Measurements from ENCODE around the gene SETBP1.

Gene SETBP1

DNA sequence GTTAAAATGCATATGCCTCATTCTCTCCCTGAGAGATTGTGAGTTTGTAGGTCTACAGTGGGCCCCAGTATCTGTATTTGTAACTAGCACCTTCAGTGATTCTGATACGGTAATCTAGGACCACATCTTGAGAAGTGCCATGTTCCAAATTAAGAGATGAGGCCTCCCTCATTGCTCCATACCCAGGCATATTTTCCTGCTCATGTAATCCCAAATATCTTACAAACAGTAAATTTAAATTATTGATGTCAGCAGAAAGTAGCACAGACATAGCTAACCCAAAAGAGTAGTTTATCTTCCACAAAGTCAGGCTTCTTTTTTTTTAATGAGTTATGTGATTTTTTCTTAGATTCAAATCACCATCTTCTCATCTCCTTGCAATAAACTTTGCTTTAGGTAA is 263.8 kb downstream of the SETBP1 start:
- no peak overlapping the region for H3K4me3 ChIP-seq (ENCODE audit: low read length)
- H3K9me3 ChIP-seq (ENCODE audit: control insufficient read depth, low read depth, low read length): no peaks in the 10 kb centered on the region
- H3K27ac ChIP-seq (ENCODE audit: low read length): no peak overlapping the region
- H3K27me3 ChIP-seq (ENCODE audit: control insufficient read depth, insufficient read depth, low read length): peaks cover 49% of the 10 kb centered on the region
- no peaks in the 10 kb centered on the region for H3K36me3 ChIP-seq (ENCODE audit: control insufficient read depth, low read depth, low read length)
- H3K4me1 ChIP-seq (ENCODE audit: control insufficient read depth, low read depth, low read length): peaks cover 28% of the 10 kb centered on the region
- no peak overlapping the region for H3K9ac ChIP-seq (ENCODE audit: low read length)

DNA sequence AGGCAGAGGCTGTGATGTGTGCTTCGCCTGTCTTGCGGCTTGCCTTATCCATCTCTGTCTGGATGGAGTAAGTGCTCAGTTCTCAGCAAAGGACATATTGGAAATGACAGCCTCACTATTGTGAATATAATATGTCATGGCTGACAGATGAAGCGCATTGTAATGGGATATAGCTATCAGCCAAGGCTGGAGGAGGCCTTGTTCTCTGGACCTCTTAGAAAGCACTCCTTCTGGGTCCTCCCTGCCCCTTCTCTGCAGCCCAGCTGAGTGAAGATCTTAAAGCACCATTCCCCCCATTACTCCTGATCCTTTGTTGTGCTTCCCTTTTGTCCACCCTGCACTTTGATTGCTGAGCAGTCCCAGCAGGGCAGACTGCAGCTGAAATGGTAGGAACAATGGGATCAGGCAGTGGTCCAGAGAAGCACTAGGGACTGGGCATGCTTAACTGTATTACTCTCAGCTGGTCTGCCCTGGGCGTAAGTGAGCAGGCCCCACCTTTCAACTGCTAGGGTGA is 265.3 kb downstream of the SETBP1 start:
- no peak overlapping the region for H3K9ac ChIP-seq (ENCODE audit: low read length)
- H3K27ac ChIP-seq (ENCODE audit: low read length): no peak overlapping the region
- no peak overlapping the region for H3K4me3 ChIP-seq (ENCODE audit: low read length)
- no peaks in the 10 kb centered on the region for H3K36me3 ChIP-seq (ENCODE audit: control insufficient read depth, low read depth, low read length)
- H3K4me1 ChIP-seq (ENCODE audit: control insufficient read depth, low read depth, low read length): peaks cover 28% of the 10 kb centered on the region
- H3K9me3 ChIP-seq (ENCODE audit: control insufficient read depth, low read depth, low read length): no peaks in the 10 kb centered on the region
- peaks cover 49% of the 10 kb centered on the region for H3K27me3 ChIP-seq (ENCODE audit: control insufficient read depth, insufficient read depth, low read length)

DNA sequence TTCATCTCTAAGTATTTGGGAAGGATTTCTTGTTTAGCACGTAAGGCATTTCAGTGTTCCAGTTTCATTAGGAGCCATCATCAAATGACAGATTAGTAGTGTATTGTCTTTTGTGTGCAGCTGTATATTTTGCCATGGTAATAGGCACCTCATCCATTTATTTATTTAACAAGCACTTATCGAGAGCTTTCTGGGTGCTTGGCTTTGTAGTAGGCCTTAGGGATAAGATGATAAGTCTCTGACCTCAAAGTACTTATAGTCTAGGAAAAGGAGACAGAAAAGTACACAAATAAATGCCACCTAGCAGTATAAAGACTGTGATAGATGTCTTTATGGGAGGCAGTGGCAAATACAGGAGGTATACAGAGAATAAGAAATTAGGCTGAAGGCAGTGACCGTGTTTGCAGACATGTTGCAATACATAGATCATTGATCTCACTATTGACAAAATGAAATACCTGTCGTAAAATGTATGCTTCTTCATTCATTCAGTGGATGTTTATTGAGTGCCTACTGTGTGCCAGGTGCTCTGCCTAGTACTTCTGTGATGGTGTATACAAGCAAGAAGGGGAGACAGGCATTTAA is 265.9 kb downstream of the SETBP1 start:
- H3K4me3 ChIP-seq (ENCODE audit: low read length): no peak overlapping the region
- no peak overlapping the region for H3K9ac ChIP-seq (ENCODE audit: low read length)
- peaks cover 28% of the 10 kb centered on the region for H3K4me1 ChIP-seq (ENCODE audit: control insufficient read depth, low read depth, low read length)
- H3K27ac ChIP-seq (ENCODE audit: low read length): no peak overlapping the region
- no peaks in the 10 kb centered on the region for H3K36me3 ChIP-seq (ENCODE audit: control insufficient read depth, low read depth, low read length)
- H3K27me3 ChIP-seq (ENCODE audit: control insufficient read depth, insufficient read depth, low read length): peaks cover 43% of the 10 kb centered on the region
- H3K9me3 ChIP-seq (ENCODE audit: control insufficient read depth, low read depth, low read length): no peaks in the 10 kb centered on the region

DNA sequence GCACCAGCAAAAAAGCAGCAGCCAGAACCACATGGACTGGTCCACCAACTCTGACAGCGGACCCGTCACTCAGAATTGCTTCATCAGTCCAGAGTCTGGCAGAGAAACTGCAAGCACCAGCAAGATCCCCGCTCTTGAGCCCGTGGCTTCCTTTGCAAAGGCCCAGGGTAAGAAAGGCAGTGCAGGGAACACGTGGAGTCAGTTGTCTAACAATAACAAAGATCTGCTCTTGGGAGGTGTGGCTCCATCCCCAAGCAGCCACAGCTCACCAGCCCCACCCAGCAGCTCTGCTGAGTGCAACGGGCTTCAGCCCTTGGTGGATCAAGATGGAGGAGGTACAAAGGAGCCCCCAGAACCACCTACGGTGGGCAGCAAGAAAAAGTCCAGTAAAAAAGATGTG is 269.3 kb downstream of the SETBP1 start:
- Histone ChIP-seq H3K9me3 (ENCODE audit: control insufficient read depth, low read depth, low read length) (no peaks in the 10 kb centered on the region), H3K27ac (ENCODE audit: low read length) (no peak overlapping the region), H3K4me1 (ENCODE audit: control insufficient read depth, low read depth, low read length) (peaks cover 13% of the 10 kb centered on the region), H3K36me3 (ENCODE audit: control insufficient read depth, low read depth, low read length) (no peaks in the 10 kb centered on the region), H3K9ac (ENCODE audit: low read length) (no peak overlapping the region), H3K4me3 (ENCODE audit: low read length) (no peak overlapping the region), H3K27me3 (ENCODE audit: control insufficient read depth, insufficient read depth, low read length) (peaks cover 10% of the 10 kb centered on the region)

DNA sequence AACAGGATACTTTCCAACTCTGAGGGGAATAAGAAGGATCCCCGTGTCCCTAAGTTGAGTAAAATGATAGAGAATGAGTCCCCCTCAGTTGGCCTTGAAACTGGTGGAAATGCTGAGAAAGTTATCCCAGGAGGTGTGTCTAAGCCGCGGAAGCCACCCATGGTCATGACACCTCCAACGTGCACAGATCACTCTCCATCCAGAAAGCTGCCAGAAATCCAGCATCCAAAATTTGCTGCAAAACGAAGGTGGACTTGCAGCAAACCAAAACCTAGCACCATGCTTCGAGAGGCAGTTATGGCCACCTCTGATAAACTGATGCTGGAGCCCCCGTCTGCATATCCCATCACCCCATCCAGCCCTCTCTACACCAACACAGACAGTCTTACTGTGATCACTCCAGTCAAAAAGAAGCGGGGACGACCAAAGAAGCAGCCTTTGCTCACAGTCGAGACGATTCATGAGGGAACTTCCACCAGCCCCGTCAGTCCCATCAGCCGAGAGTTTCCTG is 270.1 kb downstream of the SETBP1 start:
- peaks cover 7% of the 10 kb centered on the region for H3K4me1 ChIP-seq (ENCODE audit: control insufficient read depth, low read depth, low read length)
- no peak overlapping the region for H3K9ac ChIP-seq (ENCODE audit: low read length)
- peaks cover 2% of the 10 kb centered on the region for H3K27me3 ChIP-seq (ENCODE audit: control insufficient read depth, insufficient read depth, low read length)
- no peak overlapping the region for H3K27ac ChIP-seq (ENCODE audit: low read length)
- no peaks in the 10 kb centered on the region for H3K9me3 ChIP-seq (ENCODE audit: control insufficient read depth, low read depth, low read length)
- no peak overlapping the region for H3K4me3 ChIP-seq (ENCODE audit: low read length)
- no peaks in the 10 kb centered on the region for H3K36me3 ChIP-seq (ENCODE audit: control insufficient read depth, low read depth, low read length)

DNA sequence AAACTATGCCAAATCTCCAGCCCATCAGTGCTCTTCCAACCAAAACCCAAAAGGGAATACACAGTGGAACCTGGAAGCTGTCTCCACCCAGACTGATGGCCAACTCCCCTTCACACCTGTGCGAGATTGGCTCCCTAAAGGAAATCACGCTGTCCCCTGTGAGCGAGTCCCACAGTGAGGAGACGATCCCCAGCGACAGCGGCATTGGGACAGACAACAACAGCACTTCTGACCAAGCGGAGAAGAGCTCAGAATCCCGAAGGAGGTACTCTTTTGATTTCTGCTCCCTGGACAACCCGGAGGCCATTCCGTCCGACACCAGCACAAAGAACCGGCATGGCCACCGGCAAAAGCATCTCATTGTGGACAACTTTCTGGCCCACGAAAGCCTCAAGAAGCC is 271.1 kb downstream of the SETBP1 start:
- H3K9ac ChIP-seq (ENCODE audit: low read length): no peak overlapping the region
- no peak overlapping the region for H3K27ac ChIP-seq (ENCODE audit: low read length)
- H3K4me3 ChIP-seq (ENCODE audit: low read length): no peak overlapping the region
- H3K27me3 ChIP-seq (ENCODE audit: control insufficient read depth, insufficient read depth, low read length): no peaks in the 10 kb centered on the region
- H3K36me3 ChIP-seq (ENCODE audit: control insufficient read depth, low read depth, low read length): no peaks in the 10 kb centered on the region
- H3K4me1 ChIP-seq (ENCODE audit: control insufficient read depth, low read depth, low read length): no peaks in the 10 kb centered on the region
- H3K9me3 ChIP-seq (ENCODE audit: control insufficient read depth, low read depth, low read length): no peaks in the 10 kb centered on the region

DNA sequence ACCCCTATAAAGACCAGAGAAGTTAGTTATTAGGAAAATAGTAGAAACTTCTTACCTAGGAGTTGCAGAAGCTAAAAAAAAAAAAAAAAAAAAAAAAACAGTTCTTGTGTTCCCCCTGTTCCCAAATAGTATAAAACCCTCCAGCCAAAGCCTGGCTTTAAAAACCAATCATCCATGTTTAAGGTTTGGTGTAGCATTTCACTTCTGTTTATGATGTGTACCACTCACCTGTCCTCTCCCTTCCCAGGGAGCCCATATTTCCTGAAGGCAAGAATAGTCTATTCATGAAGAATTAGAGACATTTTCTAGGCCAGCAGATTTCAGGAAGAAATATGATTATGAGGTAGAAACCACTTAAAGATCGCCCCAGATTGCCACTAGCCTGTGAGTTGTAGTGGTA is 273.6 kb downstream of the SETBP1 start:
- H3K9ac ChIP-seq (ENCODE audit: low read length): no peak overlapping the region
- no peak overlapping the region for H3K27ac ChIP-seq (ENCODE audit: low read length)
- no peaks in the 10 kb centered on the region for H3K4me1 ChIP-seq (ENCODE audit: control insufficient read depth, low read depth, low read length)
- no peak overlapping the region for H3K4me3 ChIP-seq (ENCODE audit: low read length)
- no peaks in the 10 kb centered on the region for H3K9me3 ChIP-seq (ENCODE audit: control insufficient read depth, low read depth, low read length)
- H3K27me3 ChIP-seq (ENCODE audit: control insufficient read depth, insufficient read depth, low read length): no peaks in the 10 kb centered on the region
- H3K36me3 ChIP-seq (ENCODE audit: control insufficient read depth, low read depth, low read length): no peaks in the 10 kb centered on the region

DNA sequence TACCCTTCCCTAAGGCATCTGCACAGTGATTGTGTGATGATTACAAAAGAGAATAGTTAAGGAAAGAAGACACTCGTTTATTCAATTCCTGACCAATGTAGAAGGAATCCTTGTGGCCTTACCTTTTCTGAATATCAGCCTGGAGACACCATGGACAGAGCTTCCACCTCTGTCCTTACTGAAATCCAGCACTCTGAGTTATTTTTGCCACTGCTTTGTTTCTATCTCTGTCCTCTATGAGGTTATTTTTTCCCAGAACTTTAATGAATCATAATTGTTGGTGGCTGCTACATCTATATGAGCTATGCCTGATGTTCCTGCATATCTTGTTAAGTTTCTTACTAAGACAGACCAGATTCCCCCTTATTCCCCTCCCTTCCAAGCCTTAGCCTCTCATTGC is 275.1 kb downstream of the SETBP1 start:
- Histone ChIP-seq H3K27me3 (ENCODE audit: control insufficient read depth, insufficient read depth, low read length) (no peaks in the 10 kb centered on the region), H3K9me3 (ENCODE audit: control insufficient read depth, low read depth, low read length) (no peaks in the 10 kb centered on the region), H3K27ac (ENCODE audit: low read length) (no peak overlapping the region), H3K4me1 (ENCODE audit: control insufficient read depth, low read depth, low read length) (no peaks in the 10 kb centered on the region), H3K4me3 (ENCODE audit: low read length) (no peak overlapping the region), H3K36me3 (ENCODE audit: control insufficient read depth, low read depth, low read length) (no peaks in the 10 kb centered on the region), H3K9ac (ENCODE audit: low read length) (no peak overlapping the region)

DNA sequence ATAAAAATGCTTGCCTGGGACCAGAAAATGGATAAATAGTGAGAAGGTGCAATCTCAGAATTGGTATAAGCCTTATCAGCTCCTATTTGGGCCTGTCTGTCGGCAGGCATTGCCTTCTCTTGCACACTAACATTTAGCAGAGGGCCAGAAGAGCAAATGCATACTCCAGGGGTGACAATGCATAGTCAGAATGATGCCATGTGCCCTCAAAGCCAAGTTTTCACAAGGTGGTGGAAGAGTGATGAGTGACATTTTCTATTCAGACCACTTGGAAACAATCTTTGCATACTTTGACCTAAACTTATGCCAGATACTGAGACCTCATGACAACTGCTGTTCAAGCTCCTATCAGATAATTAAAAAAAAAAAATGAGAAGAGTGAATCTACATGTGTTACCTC is 276.3 kb downstream of the SETBP1 start:
- no peak overlapping the region for H3K4me3 ChIP-seq (ENCODE audit: low read length)
- H3K9ac ChIP-seq (ENCODE audit: low read length): no peak overlapping the region
- H3K36me3 ChIP-seq (ENCODE audit: control insufficient read depth, low read depth, low read length): no peaks in the 10 kb centered on the region
- no peaks in the 10 kb centered on the region for H3K9me3 ChIP-seq (ENCODE audit: control insufficient read depth, low read depth, low read length)
- H3K27me3 ChIP-seq (ENCODE audit: control insufficient read depth, insufficient read depth, low read length): no peaks in the 10 kb centered on the region
- no peak overlapping the region for H3K27ac ChIP-seq (ENCODE audit: low read length)
- no peaks in the 10 kb centered on the region for H3K4me1 ChIP-seq (ENCODE audit: control insufficient read depth, low read depth, low read length)

DNA sequence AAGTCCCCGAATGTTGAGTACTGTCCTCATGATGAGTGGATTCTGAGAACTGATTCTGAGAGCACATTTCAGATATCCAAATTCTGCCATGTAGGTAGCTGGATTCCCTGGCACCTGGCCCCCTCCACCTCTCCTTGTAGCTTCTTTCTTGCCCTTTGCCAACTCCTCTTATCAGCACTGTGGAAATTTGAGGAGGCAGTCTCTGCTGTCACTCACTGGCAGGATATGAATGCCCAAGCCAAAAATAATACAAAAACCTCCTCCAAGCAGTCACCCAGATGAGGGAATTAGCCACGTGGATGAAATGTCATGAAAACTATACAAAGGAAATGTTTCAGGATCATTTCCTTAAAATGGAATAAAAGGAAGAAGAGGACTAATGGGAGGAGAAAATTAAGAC is 276.8 kb downstream of the SETBP1 start:
- no peaks in the 10 kb centered on the region for H3K36me3 ChIP-seq (ENCODE audit: control insufficient read depth, low read depth, low read length)
- no peak overlapping the region for H3K27ac ChIP-seq (ENCODE audit: low read length)
- H3K4me3 ChIP-seq (ENCODE audit: low read length): no peak overlapping the region
- no peaks in the 10 kb centered on the region for H3K27me3 ChIP-seq (ENCODE audit: control insufficient read depth, insufficient read depth, low read length)
- H3K9ac ChIP-seq (ENCODE audit: low read length): no peak overlapping the region
- no peaks in the 10 kb centered on the region for H3K4me1 ChIP-seq (ENCODE audit: control insufficient read depth, low read depth, low read length)
- no peaks in the 10 kb centered on the region for H3K9me3 ChIP-seq (ENCODE audit: control insufficient read depth, low read depth, low read length)

DNA sequence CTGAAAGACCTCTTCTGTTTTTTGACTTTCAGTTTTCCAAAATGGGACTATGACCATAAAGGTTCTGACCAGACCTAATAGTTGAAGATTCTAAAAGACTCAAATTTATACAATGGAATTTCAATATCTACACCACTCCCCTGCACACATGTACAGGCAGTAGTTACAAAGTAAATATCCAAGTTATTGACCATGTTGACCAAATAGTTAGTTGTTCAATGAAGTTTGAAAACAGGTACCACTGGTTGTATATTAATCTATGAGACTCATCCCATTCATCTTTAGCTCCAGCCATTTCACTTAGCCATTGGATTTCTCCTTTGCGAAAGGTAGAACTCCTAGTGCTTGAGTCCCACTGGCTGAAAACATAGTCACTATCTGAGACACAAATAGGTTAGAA is 277.4 kb downstream of the SETBP1 start:
- Histone ChIP-seq H3K4me3 (ENCODE audit: low read length) (no peak overlapping the region), H3K4me1 (ENCODE audit: control insufficient read depth, low read depth, low read length) (no peaks in the 10 kb centered on the region), H3K27me3 (ENCODE audit: control insufficient read depth, insufficient read depth, low read length) (no peaks in the 10 kb centered on the region), H3K9me3 (ENCODE audit: control insufficient read depth, low read depth, low read length) (no peaks in the 10 kb centered on the region), H3K9ac (ENCODE audit: low read length) (no peak overlapping the region), H3K27ac (ENCODE audit: low read length) (no peak overlapping the region), H3K36me3 (ENCODE audit: control insufficient read depth, low read depth, low read length) (no peaks in the 10 kb centered on the region)

DNA sequence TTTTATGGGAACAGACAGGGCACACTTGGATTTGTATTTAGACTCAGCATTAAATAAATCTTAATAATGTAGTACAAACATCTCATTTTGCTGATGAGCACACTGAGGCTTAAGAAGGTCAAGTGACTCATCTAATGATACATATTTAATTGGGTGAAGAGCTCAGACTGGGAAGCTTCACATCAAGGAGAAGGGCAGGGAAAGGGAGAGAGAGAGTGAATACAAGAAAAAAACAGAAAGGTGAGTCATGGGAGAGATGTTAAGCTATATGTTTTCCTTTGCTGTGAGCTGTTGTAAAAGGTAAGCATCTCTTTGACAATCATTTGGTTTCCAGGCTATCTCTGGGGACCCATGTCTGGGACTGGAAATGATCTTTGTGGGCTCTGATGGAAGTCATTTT is 277.8 kb downstream of the SETBP1 start:
- Histone ChIP-seq H3K4me3 (ENCODE audit: low read length) (no peak overlapping the region), H3K27me3 (ENCODE audit: control insufficient read depth, insufficient read depth, low read length) (no peaks in the 10 kb centered on the region), H3K36me3 (ENCODE audit: control insufficient read depth, low read depth, low read length) (no peaks in the 10 kb centered on the region), H3K9me3 (ENCODE audit: control insufficient read depth, low read depth, low read length) (no peaks in the 10 kb centered on the region), H3K4me1 (ENCODE audit: control insufficient read depth, low read depth, low read length) (no peaks in the 10 kb centered on the region), H3K27ac (ENCODE audit: low read length) (no peak overlapping the region), H3K9ac (ENCODE audit: low read length) (no peak overlapping the region)

All from iPS-18a (cell line).